Neural progenitor cell (in vitro differentiated cells): ENCODE measurements around the gene HSPA9. TPM values are rescaled to one million over a fixed set of nuclear protein-coding genes. Genes with fewer than 3 reads are reported as not detected.

Experiments used
- DNase-seq: peaks from one replicate; pipeline ENCODE4 v3.0.0-alpha.2; 2016; ENCODE audit warnings: low spot score
- H2AFZ ChIP-seq: fragments of 200-600 bp; sonication (generic); replicated peaks from 2 replicates; pipeline ENCODE4 v1.6.1; 2016; ENCODE audit warnings: antibody characterized with exemption
- H3F3A ChIP-seq: fragments of 200-600 bp; sonication (generic); 2 replicates; pipeline ENCODE4 v1.6.1; 2016; ENCODE audit warnings: antibody characterized with exemption, low read depth
- H3K27ac ChIP-seq: fragments of 200-600 bp; sonication (generic); 2 replicates; pipeline ENCODE4 v1.5.1; 2016; ENCODE audit warnings: mild to moderate bottlenecking
- H3K27me3 ChIP-seq: fragments of 200-600 bp; sonication (generic); 2 replicates; pipeline ENCODE4 v1.6.1; 2016; ENCODE audit warnings: mild to moderate bottlenecking, moderate library complexity
- H3K36me3 ChIP-seq: fragments of 200-600 bp; sonication (generic); 2 replicates; pipeline ENCODE4 v1.5.1; 2016
- H3K4me1 ChIP-seq: fragments of 200-600 bp; sonication (generic); 2 replicates; pipeline ENCODE4 v1.6.1; 2016; ENCODE audit warnings: mixed run types
- H3K4me2 ChIP-seq: fragments of 200-600 bp; sonication (generic); 2 replicates; pipeline ENCODE4 v1.6.1; 2016
- H3K4me3 ChIP-seq: fragments of 200-600 bp; sonication (generic); 2 replicates; pipeline ENCODE4 v1.5.1; 2016
- H3K79me2 ChIP-seq: fragments of 200-600 bp; sonication (generic); 2 replicates; pipeline ENCODE4 v1.6.1; 2016; ENCODE audit warnings: low read depth
- H3K9ac ChIP-seq: fragments of 200-600 bp; sonication (generic); 2 replicates; pipeline ENCODE4 v1.6.1; 2016
- H3K9me3 ChIP-seq: fragments of 200-600 bp; sonication (generic); 2 replicates; pipeline ENCODE4 v1.5.1; 2016; ENCODE audit warnings: low read depth
- H4K20me1 ChIP-seq: fragments of 200-600 bp; sonication (generic); 2 replicates; pipeline ENCODE4 v1.6.1; 2016; ENCODE audit warnings: low read depth
- H3K27ac Mint-ChIP-seq: 3 replicates; pipeline ENCODE4 v1.8.0; 2021; ENCODE audit warnings: mixed read lengths
- H3K27me3 Mint-ChIP-seq: 2 replicates; pipeline ENCODE4 v1.8.0; 2022; ENCODE audit warnings: low read depth, mild to moderate bottlenecking, inconsistent platforms, moderate library complexity, mixed read lengths; ENCODE audit not compliant: insufficient read depth
- H3K36me3 Mint-ChIP-seq: 3 replicates; pipeline ENCODE4 v1.8.0; 2021; ENCODE audit warnings: mixed read lengths
- H3K4me1 Mint-ChIP-seq: 3 replicates; pipeline ENCODE4 v1.8.0; 2021; ENCODE audit warnings: mixed read lengths
- H3K4me3 Mint-ChIP-seq: 3 replicates; pipeline ENCODE4 v1.8.0; 2021; ENCODE audit warnings: mild to moderate bottlenecking, moderate library complexity, mixed read lengths
- H3K9me3 Mint-ChIP-seq: 3 replicates; pipeline ENCODE4 v1.8.0; 2020; ENCODE audit warnings: mixed read lengths
- EZH2 ChIP-seq: fragments of 200-600 bp; sonication (generic); IDR thresholded peaks from 2 replicates; pipeline ENCODE4 v1.6.1; 2017; ENCODE audit warnings: antibody characterized with exemption, mild to moderate bottlenecking, moderate library complexity
- EZH2phosphoT487 ChIP-seq: fragments of 200-600 bp; sonication (generic); IDR thresholded peaks from 2 replicates; pipeline ENCODE4 v1.6.1; 2017; ENCODE audit warnings: antibody characterized with exemption
- total RNA-seq: library from RNA; depleted of rRNA; stranded (reverse); fragments of >200 nt; gene quantifications from 2 replicates; pipeline ENCODE4 v1.2.3, GENCODE V29; 2015; ENCODE audit warnings: low replicate concordance
- TF ChIP-seq, protein P1 (sequence below): fragments of 200-600 bp; sonication (generic); IDR thresholded peaks from 2 replicates; pipeline ENCODE4 v1.5.1; 2017; ENCODE audit warnings: antibody characterized with exemption, mild to moderate bottlenecking

The HSPA9 gene
- total RNA-seq, result 259 and 276 TPM in 2 replicates

DNA sequence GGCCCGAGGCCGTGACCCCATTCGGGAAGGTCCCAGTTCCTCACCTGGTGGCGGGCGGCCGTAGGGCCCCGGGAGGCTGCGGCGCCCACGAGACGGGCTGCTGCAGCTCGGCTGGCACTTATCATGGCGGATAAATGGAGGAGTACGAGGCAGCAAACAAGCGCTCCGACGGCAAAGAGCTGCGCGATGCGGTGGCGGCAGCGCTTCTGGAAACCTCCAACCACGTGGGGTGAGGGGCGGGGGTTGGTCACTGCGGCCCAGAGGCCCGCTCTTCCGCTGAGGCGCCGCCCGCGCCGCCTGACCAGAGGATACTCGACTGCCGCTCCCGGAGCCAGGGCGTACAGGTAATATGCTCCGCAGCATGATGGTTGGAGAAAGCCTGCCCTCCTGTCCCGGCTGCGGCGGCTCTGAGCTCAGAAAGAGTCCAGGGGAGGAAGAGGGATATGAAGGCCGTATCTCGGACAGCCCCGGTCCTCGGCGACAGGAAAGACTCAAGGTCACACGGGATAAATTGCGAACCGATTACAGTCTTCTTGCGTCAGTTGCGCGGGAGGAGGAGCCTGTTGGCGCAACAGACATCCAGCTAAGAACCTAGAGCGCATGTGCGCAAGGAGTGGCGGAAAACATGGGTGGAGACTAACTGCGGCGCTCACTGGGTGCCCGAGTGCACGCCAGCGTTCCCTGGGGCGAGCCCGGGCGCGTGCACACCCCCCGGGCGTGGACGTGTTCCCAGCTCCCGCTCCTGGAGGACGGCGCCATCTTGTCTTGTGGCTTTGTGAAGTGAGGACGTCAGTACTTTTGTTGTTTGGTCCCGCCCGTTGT is at the start of gene HSPA9:
HSPA9 (minus strand) TSS at position 208 of the 822 bp plus-strand sequence; CDS start at position 125, 83 bp downstream.
- H3K79me2 ChIP-seq, result peaks cover 41% of the 10 kb centered on the region
- Mint-ChIP-seq H3K27ac (peak within 1 kb of the TSS; percentile 100), H3K27me3 (peaks cover 4% of the 10 kb centered on the region), H3K36me3 (peaks cover 19% of the 10 kb centered on the region), H3K4me1 (peaks cover 17% of the 10 kb centered on the region), H3K9me3 (no peaks in the 10 kb centered on the region), H3K4me3 (peak within 1 kb of the TSS; percentile 97)
- peak within 1 kb of the TSS; percentile 71 for H3K4me3 ChIP-seq
- peak within 1 kb of the TSS; percentile 95 for H3K9ac ChIP-seq
- H3K36me3 ChIP-seq, result peaks cover 6% of the 10 kb centered on the region
- peaks cover 32% of the 10 kb centered on the region for H3F3A ChIP-seq
- peak; percentile 96 for DNase-seq
- peaks cover 7% of the 10 kb centered on the region for H3K4me1 ChIP-seq
- peak within 1 kb of the TSS; percentile 99 for H3K27ac ChIP-seq
- no peaks in the 10 kb centered on the region for H3K27me3 ChIP-seq
- no peaks in the 10 kb centered on the region for H3K9me3 ChIP-seq
- H3K4me2 ChIP-seq, result peak within 1 kb of the TSS; percentile 98
- peak within 1 kb of the TSS; percentile 86 for H2AFZ ChIP-seq
- TF ChIP-seq EZH2phosphoT487, result no peak
- TF ChIP-seq, protein P1, sequence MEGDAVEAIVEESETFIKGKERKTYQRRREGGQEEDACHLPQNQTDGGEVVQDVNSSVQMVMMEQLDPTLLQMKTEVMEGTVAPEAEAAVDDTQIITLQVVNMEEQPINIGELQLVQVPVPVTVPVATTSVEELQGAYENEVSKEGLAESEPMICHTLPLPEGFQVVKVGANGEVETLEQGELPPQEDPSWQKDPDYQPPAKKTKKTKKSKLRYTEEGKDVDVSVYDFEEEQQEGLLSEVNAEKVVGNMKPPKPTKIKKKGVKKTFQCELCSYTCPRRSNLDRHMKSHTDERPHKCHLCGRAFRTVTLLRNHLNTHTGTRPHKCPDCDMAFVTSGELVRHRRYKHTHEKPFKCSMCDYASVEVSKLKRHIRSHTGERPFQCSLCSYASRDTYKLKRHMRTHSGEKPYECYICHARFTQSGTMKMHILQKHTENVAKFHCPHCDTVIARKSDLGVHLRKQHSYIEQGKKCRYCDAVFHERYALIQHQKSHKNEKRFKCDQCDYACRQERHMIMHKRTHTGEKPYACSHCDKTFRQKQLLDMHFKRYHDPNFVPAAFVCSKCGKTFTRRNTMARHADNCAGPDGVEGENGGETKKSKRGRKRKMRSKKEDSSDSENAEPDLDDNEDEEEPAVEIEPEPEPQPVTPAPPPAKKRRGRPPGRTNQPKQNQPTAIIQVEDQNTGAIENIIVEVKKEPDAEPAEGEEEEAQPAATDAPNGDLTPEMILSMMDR, result peak; percentile 13
- H4K20me1 ChIP-seq, result peaks cover 10% of the 10 kb centered on the region

GRCh38 chr5:138623053-138623452 is 47.9 kb upstream of the HSPA9 start:
- H3K4me3 Mint-ChIP-seq, result no peak overlapping the region
- H3K27me3 ChIP-seq, result no peaks in the 10 kb centered on the region
- no peaks in the 10 kb centered on the region for H3F3A ChIP-seq
- H4K20me1 ChIP-seq, result no peaks in the 10 kb centered on the region
- no peaks in the 10 kb centered on the region for H3K9me3 ChIP-seq
- H3K4me1 ChIP-seq, result peaks cover 3% of the 10 kb centered on the region
- no peak overlapping the region for H3K4me2 ChIP-seq
- H3K9ac ChIP-seq, result no peak overlapping the region
- no peaks in the 10 kb centered on the region for H3K36me3 ChIP-seq
- no peak overlapping the region for H2AFZ ChIP-seq
- TF ChIP-seq EZH2 (no peak), EZH2phosphoT487 (no peak)
- TF ChIP-seq, protein P1, result no peak
- no peaks in the 10 kb centered on the region for H3K27me3 Mint-ChIP-seq
- no peak overlapping the region for H3K27ac ChIP-seq
- no peak overlapping the region for H3K4me3 ChIP-seq
- no peak overlapping the region for H3K27ac Mint-ChIP-seq
- H3K36me3 Mint-ChIP-seq, result no peaks in the 10 kb centered on the region
- peaks cover 4% of the 10 kb centered on the region for H3K4me1 Mint-ChIP-seq
- no peaks in the 10 kb centered on the region for H3K79me2 ChIP-seq
- no peak for DNase-seq
- H3K9me3 Mint-ChIP-seq, result no peaks in the 10 kb centered on the region

GRCh38 chr5:138622051-138622450 is 46.9 kb upstream of the HSPA9 start:
- no peak overlapping the region for H3K4me3 ChIP-seq
- Mint-ChIP-seq H3K36me3 (no peaks in the 10 kb centered on the region), H3K27ac (no peak overlapping the region), H3K4me1 (peaks cover 4% of the 10 kb centered on the region), H3K4me3 (no peak overlapping the region), H3K9me3 (no peaks in the 10 kb centered on the region), H3K27me3 (no peaks in the 10 kb centered on the region)
- H3K4me2 ChIP-seq, result no peak overlapping the region
- peaks cover 3% of the 10 kb centered on the region for H3K4me1 ChIP-seq
- no peaks in the 10 kb centered on the region for H3F3A ChIP-seq
- H2AFZ ChIP-seq, result peak overlapping the region; percentile 77
- no peak overlapping the region for H3K27ac ChIP-seq
- no peaks in the 10 kb centered on the region for H4K20me1 ChIP-seq
- no peaks in the 10 kb centered on the region for H3K36me3 ChIP-seq
- no peaks in the 10 kb centered on the region for H3K27me3 ChIP-seq
- no peaks in the 10 kb centered on the region for H3K9me3 ChIP-seq
- no peak for DNase-seq
- no peak for TF ChIP-seq EZH2
- H3K79me2 ChIP-seq, result no peaks in the 10 kb centered on the region
- H3K9ac ChIP-seq, result no peak overlapping the region

DNA sequence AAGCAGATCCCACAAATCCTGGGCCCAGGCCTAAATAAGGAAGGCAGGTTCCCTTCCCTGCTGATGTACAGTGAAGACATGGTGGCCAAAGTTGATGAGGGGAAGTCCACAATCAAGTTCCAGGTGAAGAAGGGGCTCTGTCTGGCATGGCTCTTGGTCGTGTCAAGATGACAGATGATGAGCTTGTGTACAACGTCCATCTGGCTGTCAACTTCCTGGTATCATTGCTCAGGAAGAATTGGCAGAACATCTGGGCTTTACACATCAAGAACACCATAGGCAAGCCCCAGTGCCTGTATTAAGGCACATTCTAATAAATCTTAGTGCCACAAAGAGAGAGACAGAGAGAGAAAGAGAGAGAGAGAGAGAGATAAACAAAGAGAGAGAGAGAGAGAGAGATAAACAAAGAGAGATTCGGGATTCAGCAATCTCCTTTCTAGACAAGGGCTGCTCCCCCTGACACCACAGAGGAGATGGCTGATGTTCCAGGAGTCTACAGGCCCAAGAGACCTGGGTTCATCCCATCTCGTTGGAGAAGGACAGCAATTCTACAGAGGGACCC is 45.5 kb upstream of the HSPA9 start:
- no peaks in the 10 kb centered on the region for H3K36me3 Mint-ChIP-seq
- no peak overlapping the region for H3K27ac Mint-ChIP-seq
- no peak for DNase-seq
- Histone ChIP-seq H3K27ac (no peak overlapping the region), H3K4me3 (no peak overlapping the region), H3K4me1 (peaks cover 3% of the 10 kb centered on the region), H3F3A (no peaks in the 10 kb centered on the region), H3K4me2 (no peak overlapping the region), H3K36me3 (no peaks in the 10 kb centered on the region), H3K9ac (no peak overlapping the region), H2AFZ (no peak overlapping the region), H3K79me2 (no peaks in the 10 kb centered on the region), H3K9me3 (no peaks in the 10 kb centered on the region), H3K27me3 (no peaks in the 10 kb centered on the region), H4K20me1 (no peaks in the 10 kb centered on the region)
- peaks cover 4% of the 10 kb centered on the region for H3K4me1 Mint-ChIP-seq
- H3K27me3 Mint-ChIP-seq, result no peaks in the 10 kb centered on the region
- H3K9me3 Mint-ChIP-seq, result no peaks in the 10 kb centered on the region
- TF ChIP-seq, protein P1, result no peak
- TF ChIP-seq EZH2, result no peak
- TF ChIP-seq EZH2phosphoT487, result no peak
- no peak overlapping the region for H3K4me3 Mint-ChIP-seq
